NCI-H2227 treated with DMSO at 0.1 percent for 48 hours (cell line): ENCODE measurements around the gene SHPK.

Source experiments
- DNase-seq: peaks from one replicate; lab custom pipeline; 2025; lab: John Stamatoyannopoulos, UW

SHPK gene

GRCh38 chr17:3636154-3636907 is at the start of gene SHPK, which contains the start of gene CTNS:
SHPK (minus strand) TSS chr17:3636250; CDS start chr17:3636219, 31 bp downstream.
CTNS (plus strand) TSS chr17:3636760; CDS start chr17:3640207, 3,447 bp downstream.
- DNase-seq = peak; percentile 86

- no peak for DNase-seq
These were observed 49.1 kb upstream of the SHPK start for GRCh38 chr17:3685174-3685573.

GRCh38 chr17:3683054-3683511 is 47.0 kb upstream of the SHPK start:
- no peak for DNase-seq

GRCh38 chr17:3682033-3682432 is 46.0 kb upstream of the SHPK start:
- DNase-seq = no peak

GRCh38 chr17:3681565-3681964 is 45.5 kb upstream of the SHPK start:
- DNase-seq = no peak

GRCh38 chr17:3681057-3681456 is 45.0 kb upstream of the SHPK start:
- DNase-seq = no peak

- DNase-seq = no peak
These were observed 43.6 kb upstream of the SHPK start for GRCh38 chr17:3679531-3680126.

- no peak for DNase-seq
These were observed 42.9 kb upstream of the SHPK start for GRCh38 chr17:3678821-3679530.

- no peak for DNase-seq
These were observed 42.2 kb upstream of the SHPK start for GRCh38 chr17:3678095-3678820.

GRCh38 chr17:3675886-3676285 is 39.8 kb upstream of the SHPK start:
- no peak for DNase-seq

GRCh38 chr17:3672571-3672970 is 36.5 kb upstream of the SHPK start:
- DNase-seq = no peak

- no peak for DNase-seq
These were observed 33.5 kb upstream of the SHPK start for GRCh38 chr17:3669548-3669947.

GRCh38 chr17:3669085-3669347 is 33.0 kb upstream of the SHPK start:
- DNase-seq = no peak

- DNase-seq = peak; percentile 97
These were observed 32.4 kb upstream of the SHPK start, which contains the start of the genes EMC6 and TAX1BP3 for GRCh38 chr17:3668279-3669084. EMC6 (plus strand) TSS chr17:3668812; CDS start chr17:3669147, 335 bp downstream. TAX1BP3 (minus strand) TSS chr17:3668578; CDS start chr17:3668526, 52 bp downstream.

GRCh38 chr17:3667366-3668278 is 31.6 kb upstream of the SHPK start:
- DNase-seq = peak; percentile 62

GRCh38 chr17:3666516-3666915 is 30.5 kb upstream of the SHPK start:
- DNase-seq = no peak

GRCh38 chr17:3665834-3666233 is 29.8 kb upstream of the SHPK start:
- no peak for DNase-seq

- DNase-seq = no peak
These were observed 27.3 kb upstream of the SHPK start for GRCh38 chr17:3663102-3664011.

- no peak for DNase-seq
These were observed 24.4 kb upstream of the SHPK start for GRCh38 chr17:3660311-3660891.
